Lower leg skin (tissue), 3 donors: ENCODE data around the gene UBXN7.

Experiments
- CTCF ChIP-seq, 3 donors: fragments of 450-650 bp; IDR thresholded peaks; one replicate each; pipeline ENCODE4 v1.5.1; 2016; ENCODE audit warnings: antibody characterized with exemption in 3 of 3, mild to moderate bottlenecking in 3 of 3, moderate library complexity in 2 of 3
- POLR2A ChIP-seq, 2 donors: fragments of 450-650 bp; IDR thresholded peaks; one replicate each; pipeline ENCODE4 v1.6.1; 2016 to 2017; ENCODE audit warnings: antibody characterized with exemption in 2 of 2, mild to moderate bottlenecking in 1 of 2, moderate library complexity in 1 of 2

- TF ChIP-seq CTCF (IDR thresholded peaks at IDR 0.05) (no peak), POLR2A (IDR thresholded peaks at IDR 0.05) (no peak)
Measured at GRCh38 chr3:196360586-196360985, 71.6 kb downstream of the UBXN7 start.
